Activated T-helper 1 cell treated with anti-CD3 and anti-CD28 coated beads, Interleukin-2, amount 50 U/mL, for 16 hours (primary cell): ENCODE data around the gene CACNB4.

Source experiments
- DNase-seq, 2 donors: peaks; one replicate each; pipeline ENCODE4 v3.0.0-alpha.2; 2020; ENCODE audit warnings: low read depth in 1 of 2, low spot score in 1 of 2

The CACNB4 gene

DNA sequence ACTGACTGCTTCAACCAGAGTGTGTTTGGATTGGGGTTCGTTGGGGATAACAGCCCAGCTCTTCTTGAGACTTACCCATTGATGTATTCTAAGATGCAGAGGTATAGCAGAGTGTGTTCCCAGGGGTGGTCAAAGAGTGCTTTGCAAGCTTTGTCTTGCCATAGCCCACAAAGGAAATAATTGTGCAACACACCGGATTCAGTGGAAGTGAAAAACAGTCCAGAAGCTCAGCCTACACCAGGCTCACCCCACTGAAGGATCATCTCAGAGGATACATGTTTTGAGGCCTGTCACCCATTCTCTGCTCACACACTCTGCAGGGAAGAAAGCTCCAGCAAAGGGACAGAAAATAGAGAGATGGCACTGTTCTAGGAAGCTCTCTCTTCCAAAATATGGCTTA is 9.6 kb downstream of the CACNB4 start:
- DNase-seq: no peak

- DNase-seq: no peak
Measured at GRCh38 chr2:152088006-152088405, 10.8 kb downstream of the CACNB4 start.

GRCh38 chr2:152086231-152086630 is 12.6 kb downstream of the CACNB4 start:
- no peak for DNase-seq

DNA sequence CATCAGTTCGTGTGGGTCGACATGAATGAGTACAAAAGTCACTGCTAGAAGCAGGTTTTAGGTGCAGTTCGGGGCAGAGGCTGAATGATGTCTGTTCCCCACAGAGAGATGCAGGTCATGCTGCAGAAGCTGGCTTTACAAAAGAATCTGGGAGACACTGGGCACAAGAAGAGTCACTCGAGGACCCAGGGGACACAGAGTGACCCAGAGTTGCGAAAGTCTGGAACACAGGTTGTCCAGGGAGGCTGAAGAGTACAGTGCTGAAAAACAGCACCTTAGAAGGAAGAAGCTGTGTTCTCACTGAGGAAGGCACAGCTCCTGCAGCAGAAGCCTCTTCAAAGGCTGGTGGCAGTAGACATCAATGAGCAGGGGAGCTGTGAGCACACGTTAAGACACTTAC is 14.8 kb downstream of the CACNB4 start:
- no peak for DNase-seq

DNA sequence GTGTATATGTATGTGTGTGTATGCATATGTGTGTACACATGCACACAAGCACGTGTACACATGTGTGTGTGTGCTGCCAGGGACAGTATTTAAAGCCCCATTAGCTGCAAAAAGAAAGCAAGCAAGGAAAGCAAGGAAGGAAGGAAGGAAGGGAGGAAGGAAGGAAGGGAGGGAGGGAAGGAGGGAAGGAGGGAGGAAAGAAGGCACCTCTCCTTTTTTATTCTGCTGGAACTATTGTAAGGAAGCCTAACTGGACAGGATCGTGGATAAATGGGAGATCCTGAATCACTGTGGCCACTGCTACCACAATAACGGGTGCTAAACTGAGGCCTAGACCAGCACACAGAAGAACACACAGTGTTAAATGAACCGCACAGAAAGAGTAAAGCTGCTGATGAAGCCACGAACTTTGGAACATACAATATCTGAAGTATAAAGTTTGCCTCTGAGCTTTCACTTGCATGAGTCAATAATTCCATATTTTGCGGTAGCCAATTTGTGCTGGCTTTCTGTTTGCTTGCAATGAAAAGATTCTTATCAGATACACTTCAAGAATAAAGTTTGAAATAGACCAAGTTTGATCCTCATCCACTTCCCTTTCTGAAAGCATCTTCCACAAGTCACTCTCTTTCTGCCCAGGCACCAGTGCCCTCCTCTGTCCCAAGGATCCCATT is 15.5 kb downstream of the CACNB4 start:
- no peak for DNase-seq

GRCh38 chr2:152078662-152079061 is 20.2 kb downstream of the CACNB4 start:
- DNase-seq: no peak

DNA sequence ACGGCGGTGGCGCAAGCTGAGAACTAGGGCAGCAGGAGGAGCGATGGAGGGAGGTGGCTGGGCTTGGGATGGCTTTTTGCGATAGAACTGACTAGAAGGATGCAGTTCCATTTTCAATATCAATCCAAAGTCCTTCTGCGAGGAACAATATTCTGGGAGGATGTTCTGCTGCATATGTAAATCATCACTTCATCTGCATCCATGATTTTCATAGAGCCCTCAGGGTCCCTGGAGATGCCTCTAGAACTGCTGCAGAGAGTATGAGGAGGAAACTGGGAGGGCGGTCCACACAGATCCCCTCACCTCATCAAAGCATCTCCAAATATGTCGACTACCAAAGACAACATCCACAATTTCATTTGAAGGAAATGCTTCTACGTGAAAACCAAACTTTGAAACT is 20.8 kb downstream of the CACNB4 start:
- DNase-seq: no peak

GRCh38 chr2:152075461-152076050 is 23.3 kb downstream of the CACNB4 start:
- no peak for DNase-seq

- no peak for DNase-seq
Measured at GRCh38 chr2:152072011-152072410, 26.8 kb downstream of the CACNB4 start.

DNA sequence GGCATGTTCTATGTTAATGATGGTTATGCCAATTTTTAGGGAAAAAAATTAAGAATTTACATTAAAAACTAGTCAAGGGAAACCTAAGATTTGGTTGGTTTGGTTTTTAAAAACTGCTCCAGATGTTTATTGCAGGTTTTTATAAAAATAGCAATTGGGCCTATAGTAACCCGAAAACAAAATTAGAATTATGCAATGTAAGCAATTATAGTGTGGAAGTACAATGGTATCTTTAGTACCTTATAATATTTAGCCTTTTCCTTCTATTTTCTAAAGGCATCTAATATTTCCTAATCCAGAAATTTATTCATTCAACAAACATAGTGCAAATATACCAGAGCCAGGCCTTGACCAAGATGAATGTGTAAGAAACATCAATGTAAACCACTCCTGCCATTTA is 27.3 kb downstream of the CACNB4 start:
- DNase-seq: no peak

DNA sequence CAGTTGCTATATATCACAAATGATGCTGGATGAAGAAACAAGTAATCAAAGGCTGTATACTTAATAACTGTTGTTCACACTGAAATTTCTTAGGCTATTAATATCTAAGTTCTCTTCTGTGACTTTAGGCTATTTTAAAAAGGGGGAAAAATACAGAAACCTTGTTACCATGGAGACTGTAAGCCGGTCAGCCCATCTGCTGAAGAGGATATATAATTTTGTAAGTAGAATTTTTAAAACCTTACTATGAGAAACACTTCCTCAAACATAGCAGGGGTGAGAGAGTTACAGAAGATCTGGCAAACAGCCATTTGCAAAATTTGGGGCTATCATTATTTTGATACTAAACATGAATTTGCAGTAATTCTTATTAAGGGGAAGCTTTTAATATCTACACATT is 27.8 kb downstream of the CACNB4 start:
- no peak for DNase-seq

- DNase-seq: no peak
Measured at GRCh38 chr2:152068226-152068625, 30.6 kb downstream of the CACNB4 start.

- DNase-seq: no peak
Measured at GRCh38 chr2:152067823-152068222, 31.0 kb downstream of the CACNB4 start.

GRCh38 chr2:152065945-152066344 is 32.9 kb downstream of the CACNB4 start:
- DNase-seq: no peak

GRCh38 chr2:152064001-152064400 is 34.8 kb downstream of the CACNB4 start:
- DNase-seq: no peak

- no peak for DNase-seq
Measured at GRCh38 chr2:152063325-152063924, 35.4 kb downstream of the CACNB4 start.

GRCh38 chr2:152062125-152063091 is 36.4 kb downstream of the CACNB4 start:
- no peak for DNase-seq

DNA sequence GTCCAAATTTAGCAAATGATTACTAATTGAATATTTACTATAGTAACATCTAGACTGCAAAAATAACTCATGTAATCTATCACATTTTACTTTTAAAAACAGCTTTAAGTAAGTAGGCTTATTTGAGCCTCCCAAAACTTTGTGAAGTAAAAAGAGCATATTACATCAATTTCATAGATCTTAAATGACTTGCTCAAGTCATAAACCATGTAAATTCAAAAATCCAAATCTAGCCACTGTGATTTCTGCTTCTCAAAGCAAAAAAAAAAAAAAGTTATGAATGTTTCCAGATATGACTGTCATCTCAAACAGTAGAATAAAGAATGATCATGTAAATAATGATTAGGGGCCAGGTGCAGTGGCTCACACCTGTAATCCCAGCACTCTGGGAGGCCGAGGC is 37.5 kb downstream of the CACNB4 start:
- no peak for DNase-seq

GRCh38 chr2:152058655-152059054 is 40.2 kb downstream of the CACNB4 start:
- DNase-seq: no peak

DNA sequence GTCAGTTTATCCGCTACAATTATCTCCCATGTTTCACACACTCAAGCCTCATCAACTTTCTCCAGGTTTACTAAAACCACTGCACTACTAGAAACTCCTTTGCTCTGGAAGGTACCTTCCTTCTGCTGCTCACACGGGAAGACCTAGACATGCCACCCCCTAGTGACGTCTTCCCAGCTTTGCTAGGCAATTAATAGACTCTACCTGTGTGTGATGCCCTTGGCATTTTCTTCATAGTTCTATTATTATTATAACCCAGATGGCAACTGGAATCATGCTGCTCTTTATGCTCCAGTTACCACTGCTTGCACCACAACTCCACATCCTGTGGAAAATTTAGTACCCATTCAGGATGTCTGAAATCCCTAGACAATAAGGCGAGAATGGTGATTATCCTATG is 42.4 kb downstream of the CACNB4 start:
- no peak for DNase-seq

DNA sequence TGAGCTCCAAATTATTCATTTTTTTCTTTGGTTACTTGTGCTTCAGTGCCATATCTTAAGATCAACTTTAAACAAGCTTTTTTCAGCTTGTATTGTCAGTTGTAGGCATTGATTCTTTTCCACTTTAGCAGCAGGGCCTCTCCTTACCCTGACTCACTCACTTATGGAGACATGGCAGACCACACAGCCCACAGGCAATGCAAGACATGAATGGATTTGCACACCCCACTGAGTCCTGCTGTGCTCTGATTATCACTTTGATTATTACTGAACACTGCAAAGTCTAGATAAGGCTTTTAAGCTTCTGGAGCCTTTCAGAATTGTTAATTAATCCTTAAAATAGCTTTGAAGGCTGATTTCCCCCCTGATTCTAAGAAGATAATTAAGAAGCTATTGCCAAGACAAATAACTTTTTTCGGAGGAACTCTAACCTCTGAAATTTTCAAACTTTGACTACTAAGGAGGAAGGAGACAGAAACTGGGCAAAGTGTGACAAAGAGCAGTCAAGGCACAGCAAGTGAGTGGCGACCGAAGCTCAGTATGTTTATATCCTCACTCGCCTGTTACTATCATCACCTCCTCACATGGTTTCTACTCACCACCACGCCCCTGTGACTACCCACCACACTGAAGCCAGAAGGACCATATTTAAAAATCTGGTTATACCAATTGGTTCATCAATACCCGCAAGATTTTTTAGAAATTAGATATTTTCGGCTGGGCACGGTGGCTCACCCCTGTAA is 43.3 kb downstream of the CACNB4 start:
- DNase-seq: no peak
